ENCODE measurements around the gene DCST1.

- TF ChIP-seq POLR2AphosphoS5 (IDR thresholded peaks at IDR 0.05) (no peak), CTCF (IDR thresholded peaks at IDR 0.05) (peak; percentile 71 to 78 (median 76))
These were observed 29.2 kb downstream of the DCST1 start for GRCh38 chr1:155062702-155063411.

All from esophagus muscularis mucosa (tissue), 3 donors.